HEK293 (cell line): ENCODE results near the gene CLIP4.

Source experiments
- CTCF ChIA-PET: fragments of 350-600 bp; formaldehyde crosslinking; extraction: SDS; loops from one replicate; lab custom pipeline; 2021; ENCODE audit warnings: antibody characterized with exemption; lab: Yijun Ruan, JAX
- POLR2A ChIA-PET: fragments of 300-600 bp; formaldehyde crosslinking; extraction: SDS; loops from one replicate; lab custom pipeline; 2020; ENCODE audit warnings: antibody characterized with exemption, inconsistent platforms; lab: Yijun Ruan, JAX
- H3K27ac ChIP-seq: fragments of 200-500 bp; sonication (Bioruptor generic); 2 replicates; pipeline ENCODE4 v1.5.1; 2014; ENCODE audit warnings: low read depth, low read length, control low read depth, inconsistent platforms; ENCODE audit errors: extremely low read depth
- H3K36me3 ChIP-seq, 2 experiments: fragments of 200-500 bp in 1 of 2; sonication (Bioruptor generic) in 1 of 2; 1 replicate in 1 of 2; 2 replicates in 1 of 2; pipeline ENCODE4 v1.5.1; 2014 to 2017; ENCODE audit warnings: inconsistent platforms in 2 of 2, low read length in 2 of 2; ENCODE audit not compliant: control insufficient read depth in 2 of 2, insufficient read depth in 1 of 2
- H3K4me1 ChIP-seq: fragments of 200-500 bp; sonication (Bioruptor generic); 2 replicates; pipeline ENCODE4 v1.5.1; 2014; ENCODE audit warnings: mild to moderate bottlenecking, low read length, inconsistent platforms; ENCODE audit not compliant: control insufficient read depth, insufficient read depth
- H3K4me3 ChIP-seq: 2 replicates; pipeline ENCODE4 v1.5.1; 2011; ENCODE audit warnings: low read depth, mild to moderate bottlenecking, control low read depth, low read length, moderate library complexity
- H3K9me3 ChIP-seq: fragments of 200-500 bp; sonication (Bioruptor generic); 2 replicates; pipeline ENCODE4 v1.5.1; 2014; ENCODE audit warnings: low read depth, low read length, inconsistent platforms; ENCODE audit not compliant: control insufficient read depth, insufficient read depth
- GFI1B ChIP-seq: fragments of 450-650 bp; formaldehyde crosslinking; IDR thresholded peaks from 2 replicates; pipeline ENCODE4 v1.5.1; 2016; ENCODE audit warnings: missing biosample characterization, missing genetic modification characterization
- HOXC10 ChIP-seq: sonication (generic); formaldehyde crosslinking; IDR thresholded peaks from 2 replicates; pipeline ENCODE4 v1.8.1; 2023; ENCODE audit warnings: mild to moderate bottlenecking, missing genetic modification reagents
- TCF7L2 ChIP-seq: IDR thresholded peaks from 2 replicates; pipeline ENCODE4 v1.6.1; 2011; ENCODE audit warnings: low read depth, mild to moderate bottlenecking, inconsistent platforms, low read length, moderate library complexity, borderline replicate concordance
- ZBTB10 ChIP-seq: fragments of 450-650 bp; formaldehyde crosslinking; IDR thresholded peaks from 2 replicates; pipeline ENCODE4 v1.5.1; 2016; ENCODE audit warnings: missing biosample characterization, missing genetic modification characterization
- ZBTB8A ChIP-seq: fragments of 450-650 bp; formaldehyde crosslinking; IDR thresholded peaks from 2 replicates; pipeline ENCODE4 v1.5.1; 2016; ENCODE audit warnings: missing biosample characterization, missing genetic modification characterization
- ZFP69B ChIP-seq: fragments of 450-650 bp; formaldehyde crosslinking; IDR thresholded peaks from 2 replicates; pipeline ENCODE4 v1.5.1; 2016; ENCODE audit warnings: missing biosample characterization, missing genetic modification characterization
- ZNF10 ChIP-seq: fragments of 450-650 bp; formaldehyde crosslinking; IDR thresholded peaks from 2 replicates; pipeline ENCODE4 v1.5.1; 2017; ENCODE audit warnings: missing biosample characterization, missing genetic modification characterization
- ZNF114 ChIP-seq: fragments of 450-650 bp; formaldehyde crosslinking; IDR thresholded peaks from 2 replicates; pipeline ENCODE4 v1.5.0; 2017; ENCODE audit warnings: missing biosample characterization, missing genetic modification characterization
- ZNF202 ChIP-seq: fragments of 450-650 bp; formaldehyde crosslinking; IDR thresholded peaks from 2 replicates; pipeline ENCODE4 v1.5.1; 2016; ENCODE audit warnings: missing biosample characterization, missing genetic modification characterization, borderline replicate concordance
- ZNF398 ChIP-seq: fragments of 450-650 bp; formaldehyde crosslinking; IDR thresholded peaks from 2 replicates; pipeline ENCODE4 v1.5.1; 2017; ENCODE audit warnings: missing biosample characterization, missing genetic modification characterization
- ZNF404 ChIP-seq: fragments of 450-650 bp; formaldehyde crosslinking; IDR thresholded peaks from 2 replicates; pipeline ENCODE4 v1.5.1; 2017; ENCODE audit warnings: missing biosample characterization, missing genetic modification characterization
- ZNF501 ChIP-seq: fragments of 450-650 bp; formaldehyde crosslinking; IDR thresholded peaks from 2 replicates; pipeline ENCODE4 v1.5.1; 2016; ENCODE audit warnings: missing biosample characterization, missing genetic modification characterization
- ZNF555 ChIP-seq: fragments of 450-650 bp; formaldehyde crosslinking; conservative IDR thresholded peaks from 2 replicates; pipeline ENCODE4 v1.5.1; 2017; ENCODE audit warnings: missing biosample characterization, mild to moderate bottlenecking, missing genetic modification characterization, inconsistent platforms
- ZNF645 ChIP-seq: fragments of 450-650 bp; formaldehyde crosslinking; IDR thresholded peaks from 2 replicates; pipeline ENCODE4; 2016; ENCODE audit warnings: missing biosample characterization, missing genetic modification characterization
- ZNF658 ChIP-seq: fragments of 450-650 bp; formaldehyde crosslinking; IDR thresholded peaks from 2 replicates; pipeline ENCODE4; 2016; ENCODE audit warnings: missing biosample characterization, missing genetic modification characterization
- ZNF704 ChIP-seq: fragments of 450-650 bp; formaldehyde crosslinking; IDR thresholded peaks from 2 replicates; pipeline ENCODE4 v1.5.1; 2016; ENCODE audit warnings: missing biosample characterization, missing genetic modification characterization
- ZNF837 ChIP-seq: fragments of 450-650 bp; formaldehyde crosslinking; IDR thresholded peaks from 2 replicates; pipeline ENCODE4 v1.5.1; 2016; ENCODE audit warnings: missing biosample characterization, missing genetic modification characterization
- ZSCAN4 ChIP-seq: fragments of 450-650 bp; formaldehyde crosslinking; IDR thresholded peaks from 2 replicates; pipeline ENCODE4 v1.5.1; 2017; ENCODE audit warnings: missing biosample characterization, missing genetic modification characterization

The CLIP4 gene

GRCh38 chr2:29070526-29070925 lies 44.7 kb upstream of the CLIP4 start (continued):
- TF ChIP-seq ZNF555 (tag by site-specific recombination): no peak
- no peak for TF ChIP-seq ZNF202 (tag by site-specific recombination)
- TF ChIP-seq ZNF404 (tag by site-specific recombination): no peak

GRCh38 chr2:29071032-29071975 lies 43.9 kb upstream of the CLIP4 start:
- H3K9me3 ChIP-seq: no peaks in the 10 kb centered on the region
- ChIA-PET CTCF (no interaction called here), POLR2A (no interaction called here)
- H3K36me3 ChIP-seq: no peaks in the 10 kb centered on the region
- no peak overlapping the region for H3K27ac ChIP-seq
- no peak for TF ChIP-seq GFI1B (tag by site-specific recombination)
- no peak for TF ChIP-seq ZSCAN4 (tag by site-specific recombination)
- TF ChIP-seq ZNF837 (tag by site-specific recombination): no peak
- TF ChIP-seq ZNF114 (tag by site-specific recombination): no peak
- no peak for TF ChIP-seq TCF7L2
- TF ChIP-seq ZFP69B (tag by site-specific recombination): no peak
- TF ChIP-seq ZNF398 (tag by site-specific recombination): no peak
- no peak for TF ChIP-seq ZNF10 (tag by site-specific recombination)
- no peak for TF ChIP-seq ZNF704 (tag by site-specific recombination)
- no peak for TF ChIP-seq ZNF658 (tag by site-specific recombination)
- TF ChIP-seq ZNF645 (tag by site-specific recombination): no peak
- TF ChIP-seq ZBTB10: no peak
- TF ChIP-seq HOXC10 (CRISPR knock-in tag): no peak
- no peak for TF ChIP-seq ZNF501 (tag by site-specific recombination)
- TF ChIP-seq ZBTB8A (tag by site-specific recombination): no peak
- TF ChIP-seq ZNF404 (tag by site-specific recombination): no peak
- H3K4me3 ChIP-seq: no peak overlapping the region
- 0 out of 2 replicates have a peak, but pooled peaks cover 3% of the 10 kb centered on the region for H3K4me1 ChIP-seq
